Activated naive CD4-positive, alpha-beta T cell treated with anti-CD3 and anti-CD28 coated beads, Interleukin-2, amount 10 ng/mL, durations not matched to agents 7 days and 5 days (primary cell): ENCODE measurements around the gene LRRC37A3.
"Not testable (repeated sequence)": the region's sequence is repeated elsewhere in the genome, so short reads cannot be mapped to it uniquely, and the experiment has no call there.

Experiments used
- CTCF ChIA-PET: fragments of 350-600 bp; sonication (Branson Sonifier 250); formaldehyde crosslinking; loops from one replicate; lab custom pipeline; 2021; ENCODE audit warnings: antibody characterized with exemption; lab: Charles Lee
- DNase-seq: peaks from one replicate; pipeline ENCODE4 v3.0.0-alpha.2; 2020
- H3K27ac Mint-ChIP-seq: one replicate; pipeline ENCODE4 v1.8.0; 2021; ENCODE audit warnings: mild to moderate bottlenecking, moderate library complexity, mixed read lengths
- H3K27me3 Mint-ChIP-seq: one replicate; pipeline ENCODE4 v1.8.0; 2021; ENCODE audit warnings: mild to moderate bottlenecking, mixed read lengths
- H3K36me3 Mint-ChIP-seq: one replicate; pipeline ENCODE4 v1.8.0; 2021; ENCODE audit warnings: mixed read lengths
- H3K4me1 Mint-ChIP-seq: one replicate; pipeline ENCODE4 v1.8.0; 2021; ENCODE audit warnings: mixed read lengths
- H3K4me3 Mint-ChIP-seq: one replicate; pipeline ENCODE4 v1.8.0; 2021; ENCODE audit warnings: mild to moderate bottlenecking, moderate library complexity, mixed read lengths
- H3K9me3 Mint-ChIP-seq: one replicate; pipeline ENCODE4 v1.8.0; 2021; ENCODE audit warnings: mixed read lengths

LRRC37A3 gene

DNA sequence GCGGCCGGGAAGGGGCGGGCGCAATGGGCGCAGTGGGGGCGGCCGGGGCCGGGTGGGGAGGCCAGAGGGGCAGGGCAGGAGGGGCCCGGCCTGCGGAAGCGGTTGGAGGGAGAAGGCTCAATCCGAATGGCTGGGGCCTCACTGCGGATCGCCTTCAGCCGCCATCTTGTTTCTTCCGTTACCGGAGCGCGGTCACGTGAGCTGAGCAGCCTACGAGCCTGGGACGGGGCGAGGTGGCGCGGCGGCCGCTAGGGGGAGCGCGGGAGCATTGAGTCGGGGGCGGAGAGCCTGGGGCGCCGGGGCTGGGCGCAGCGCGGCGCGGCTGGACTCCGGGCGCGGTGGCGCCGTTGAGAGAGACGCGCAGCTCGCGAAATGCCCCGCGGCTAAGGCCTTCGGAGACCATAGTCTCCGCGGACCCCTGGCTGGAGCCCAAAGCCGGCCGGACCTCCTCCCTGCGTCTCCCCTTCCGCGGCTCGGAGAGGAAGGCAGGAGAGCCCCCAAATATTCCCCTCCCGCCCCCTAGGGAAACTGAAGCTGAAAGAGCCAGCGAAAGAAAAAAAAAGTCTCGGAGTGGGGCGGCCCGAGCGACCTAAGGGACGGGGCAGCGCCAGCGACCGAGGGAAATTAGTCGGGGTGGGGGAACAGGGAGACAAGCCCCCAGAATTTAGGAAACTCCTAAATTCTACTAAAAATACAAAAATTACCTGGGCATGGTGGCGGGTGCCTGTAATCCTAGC lies at the start of gene LRRC37A3:
TSS of gene LRRC37A3 (minus strand) at position 190 of the 737 bp plus-strand sequence. CDS start 22,221 bp downstream, outside the sequence.
- peak; percentile 100 for DNase-seq
- CTCF ChIA-PET, result interaction anchor here (0.6 to 1.5 kb wide), 7 partner anchors 19 to 491 kb away, joined by 3 to 5 read pairs (median 3); no protein-coding TSS in a partner anchor
- peaks cover 25% of the 10 kb centered on the region for H3K4me1 Mint-ChIP-seq
- H3K9me3 Mint-ChIP-seq, H3K36me3 Mint-ChIP-seq: not testable (repeated sequence)
- peak within 1 kb of the TSS; percentile 89 for H3K4me3 Mint-ChIP-seq
- peaks cover 16% of the 10 kb centered on the region for H3K27me3 Mint-ChIP-seq
- peak within 1 kb of the TSS; percentile 95 for H3K27ac Mint-ChIP-seq

GRCh38 chr17:64965873-64966287 lies 46.6 kb upstream of the LRRC37A3 start:
- peak overlapping the region; percentile 88 for H3K27ac Mint-ChIP-seq
- CTCF ChIA-PET, result interaction anchor here (1.1 to 1.6 kb wide), 2 partner anchors 43 to 135 kb away, joined by 3 to 6 read pairs; no protein-coding TSS in a partner anchor

GRCh38 chr17:64965256-64965872 lies 46.1 kb upstream of the LRRC37A3 start:
- not testable (repeated sequence) for DNase-seq, H3K27me3 Mint-ChIP-seq, H3K36me3 Mint-ChIP-seq, H3K9me3 Mint-ChIP-seq
- Mint-ChIP-seq H3K27ac (peak overlapping the region; percentile 88), H3K4me1 (peaks cover 76% of the 10 kb centered on the region), H3K4me3 (peak overlapping the region; percentile 69)
- CTCF ChIA-PET, result interaction anchor here (1.1 to 1.6 kb wide), 2 partner anchors 44 to 135 kb away, joined by 3 to 6 read pairs; no protein-coding TSS in a partner anchor

More at GRCh38 chr17:64965873-64966287, 46.6 kb upstream of the LRRC37A3 start:
- H3K36me3 Mint-ChIP-seq, H3K9me3 Mint-ChIP-seq, H3K27me3 Mint-ChIP-seq: not testable (repeated sequence)
- DNase-seq, result peak; percentile 90
- H3K4me3 Mint-ChIP-seq, result peak overlapping the region; percentile 69
- H3K4me1 Mint-ChIP-seq, result peaks cover 78% of the 10 kb centered on the region

DNA sequence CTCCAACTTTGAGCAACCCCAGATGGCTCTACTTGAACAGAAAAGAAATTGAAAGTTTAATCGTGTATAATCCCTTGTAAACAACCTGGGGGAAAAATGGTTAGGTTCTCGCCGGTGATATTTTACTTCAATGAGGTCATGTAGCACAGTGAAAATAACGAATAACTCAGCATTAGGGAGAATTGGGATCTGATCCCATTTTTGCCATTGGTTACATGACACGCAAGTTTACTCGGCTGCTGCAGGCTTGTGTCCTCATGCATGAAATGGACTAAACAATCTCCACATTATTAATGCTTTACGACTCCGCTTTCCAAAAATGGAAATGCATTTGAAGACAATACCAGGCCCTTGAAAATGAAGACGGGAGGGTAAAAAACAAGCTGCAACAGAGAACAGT lies 45.5 kb upstream of the LRRC37A3 start:
- Mint-ChIP-seq H3K4me3 (peak overlapping the region; percentile 69), H3K27me3 (peaks cover 5% of the 10 kb centered on the region), H3K9me3 (no peaks in the 10 kb centered on the region), H3K27ac (peak overlapping the region; percentile 82), H3K36me3 (peaks cover 2% of the 10 kb centered on the region), H3K4me1 (peaks cover 70% of the 10 kb centered on the region)
- CTCF ChIA-PET, result interaction anchor here (0.6 to 1.6 kb wide), 3 partner anchors 133 to 150 kb away, joined by 4 to 6 read pairs (median 4); no protein-coding TSS in a partner anchor
- DNase-seq, result no peak

GRCh38 chr17:64963814-64964213 lies 44.5 kb upstream of the LRRC37A3 start:
- DNase-seq, H3K27me3 Mint-ChIP-seq, H3K4me3 Mint-ChIP-seq, H3K36me3 Mint-ChIP-seq, H3K9me3 Mint-ChIP-seq, H3K27ac Mint-ChIP-seq: not testable (repeated sequence)
- CTCF ChIA-PET, result interaction anchor here (1.0 to 1.6 kb wide), 2 partner anchors 22 to 134 kb away, joined by 3 to 4 read pairs; no protein-coding TSS in a partner anchor
- H3K4me1 Mint-ChIP-seq, result peaks cover 62% of the 10 kb centered on the region

DNA sequence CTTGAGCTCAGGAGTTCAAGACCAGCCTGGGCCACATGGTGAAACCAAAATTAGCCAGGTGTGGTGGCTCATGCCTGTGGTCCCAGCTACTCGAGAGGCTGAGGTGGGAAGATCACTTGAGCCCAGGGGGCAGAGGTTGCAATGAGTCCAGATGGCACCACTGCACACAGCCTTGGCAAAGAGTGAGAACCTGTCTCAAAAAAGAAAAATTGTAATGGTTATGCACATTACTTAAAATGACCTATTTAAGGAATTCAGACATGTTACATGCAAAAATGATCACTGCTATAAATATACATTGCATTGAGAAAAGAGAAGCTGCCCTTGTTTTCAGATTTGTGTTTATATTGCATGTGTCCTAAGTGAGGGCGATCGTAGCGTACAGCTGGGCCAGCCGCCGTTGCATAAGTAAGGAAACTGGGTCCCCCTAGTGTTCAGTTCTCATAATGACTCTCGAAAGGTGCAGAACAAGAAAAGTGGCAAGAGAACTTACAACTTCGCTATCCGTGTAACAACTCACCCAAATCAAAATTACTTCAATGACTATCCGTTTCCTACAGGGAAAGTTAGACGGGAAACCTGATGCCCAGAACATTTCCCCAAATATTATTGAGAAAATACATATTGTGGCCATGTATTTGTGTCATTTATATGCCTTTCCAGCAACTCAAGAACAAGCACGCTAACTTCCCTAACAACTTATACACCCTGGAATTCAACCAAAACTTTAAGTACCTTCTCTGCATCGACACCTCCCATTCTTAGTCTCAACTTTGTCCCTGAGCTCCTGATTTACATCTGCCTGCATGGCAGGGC lies 42.5 kb upstream of the LRRC37A3 start:
- peak; percentile 58 for DNase-seq
- CTCF ChIA-PET, result interaction anchor here (0.7 to 1.7 kb wide), 17 partner anchors 9 to 240 kb away, joined by 3 to 7 read pairs (median 4); partner anchors contain the start of gene LRRC37A3
- H3K27ac Mint-ChIP-seq, H3K36me3 Mint-ChIP-seq, H3K9me3 Mint-ChIP-seq, H3K27me3 Mint-ChIP-seq, H3K4me3 Mint-ChIP-seq: not testable (repeated sequence)
- H3K4me1 Mint-ChIP-seq, result peaks cover 43% of the 10 kb centered on the region

DNA sequence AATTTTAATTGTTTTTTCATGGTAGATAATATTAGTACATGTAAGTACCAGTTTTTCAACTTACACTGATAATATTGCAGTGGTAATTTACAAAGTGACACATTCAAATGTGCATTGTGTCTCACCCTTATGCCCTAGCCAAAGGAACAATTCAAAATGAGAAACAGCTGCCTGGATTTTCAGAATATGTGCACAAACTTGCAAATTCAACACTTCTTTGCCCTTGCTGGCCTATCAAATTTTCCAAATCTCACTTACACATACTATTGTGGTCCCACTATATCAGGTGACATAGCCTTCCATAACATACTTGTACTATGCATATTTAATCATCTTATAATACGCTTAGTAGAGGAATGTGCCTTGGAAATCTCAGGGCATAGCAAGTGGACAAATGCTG lies 32.6 kb upstream of the LRRC37A3 start:
- Mint-ChIP-seq H3K27ac (no peak overlapping the region), H3K4me1 (no peaks in the 10 kb centered on the region), H3K4me3 (no peak overlapping the region), H3K9me3 (no peaks in the 10 kb centered on the region), H3K36me3 (no peaks in the 10 kb centered on the region), H3K27me3 (no peaks in the 10 kb centered on the region)
- CTCF ChIA-PET, result interaction anchor here (1.5 kb wide), 1 partner anchor 12 kb away, joined by 3 read pairs; no protein-coding TSS in a partner anchor
- DNase-seq, result no peak

DNA sequence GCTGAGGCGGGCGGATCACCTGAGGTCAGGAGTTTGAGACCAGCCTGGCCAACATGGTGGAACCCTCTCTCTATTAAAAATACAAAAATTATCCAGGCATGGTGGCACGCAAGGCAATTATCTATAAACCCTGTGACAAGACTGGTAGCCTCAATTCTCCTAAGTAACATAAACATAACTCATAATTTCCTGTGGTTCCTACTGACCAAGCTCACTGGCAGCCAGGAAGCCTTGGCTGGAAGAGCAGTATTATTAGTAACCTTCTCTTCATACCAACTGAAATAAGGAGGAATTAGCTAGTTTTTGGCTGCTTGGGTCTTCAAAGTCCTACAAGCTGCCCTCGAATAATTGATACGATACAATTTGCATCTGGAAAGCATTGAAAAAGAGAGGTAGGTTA lies 31.6 kb upstream of the LRRC37A3 start:
- Mint-ChIP-seq H3K27me3 (no peaks in the 10 kb centered on the region), H3K9me3 (no peaks in the 10 kb centered on the region), H3K27ac (no peak overlapping the region), H3K36me3 (no peaks in the 10 kb centered on the region), H3K4me1 (no peaks in the 10 kb centered on the region), H3K4me3 (no peak overlapping the region)
- CTCF ChIA-PET, result interaction anchor here (1.0 kb wide), 1 partner anchor 32 kb away, joined by 3 read pairs; the partner anchor contains the start of gene LRRC37A3
- no peak for DNase-seq

DNA sequence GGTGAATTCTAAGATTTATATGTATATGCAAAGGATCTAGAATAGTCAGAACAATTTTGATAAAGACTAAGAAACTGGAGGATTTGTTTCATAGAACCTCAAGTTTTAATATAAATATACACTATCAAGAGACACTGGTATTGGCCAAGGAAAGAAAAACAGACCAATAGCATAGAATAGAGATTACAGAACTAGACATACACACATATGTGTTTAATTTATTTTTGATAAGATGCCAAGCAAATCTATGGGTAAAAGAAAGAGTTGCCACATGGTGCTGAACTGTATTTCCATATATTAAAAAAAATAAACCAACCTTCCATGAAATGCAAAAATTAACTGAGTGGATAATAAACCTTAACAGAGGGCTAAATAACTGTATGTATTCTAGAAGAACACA lies 27.9 kb upstream of the LRRC37A3 start:
- Mint-ChIP-seq H3K9me3 (no peaks in the 10 kb centered on the region), H3K27ac (no peak overlapping the region), H3K36me3 (no peaks in the 10 kb centered on the region), H3K4me3 (no peak overlapping the region), H3K4me1 (no peaks in the 10 kb centered on the region), H3K27me3 (no peaks in the 10 kb centered on the region)
- CTCF ChIA-PET, result no interaction called here
- DNase-seq, result no peak

- no peaks in the 10 kb centered on the region for H3K36me3 Mint-ChIP-seq
- peaks cover 4% of the 10 kb centered on the region for H3K27me3 Mint-ChIP-seq
- no peak overlapping the region for H3K4me3 Mint-ChIP-seq
- H3K9me3 Mint-ChIP-seq, result no peaks in the 10 kb centered on the region
- CTCF ChIA-PET, result interaction anchor here (0.6 to 1.3 kb wide), 5 partner anchors 18 to 989 kb away, joined by 3 to 4 read pairs (median 3); partner anchors contain the start of gene LRRC37A3
- peaks cover 13% of the 10 kb centered on the region for H3K4me1 Mint-ChIP-seq
- no peak overlapping the region for H3K27ac Mint-ChIP-seq
- no peak for DNase-seq
Measured at GRCh38 chr17:64941761-64942160, 22.5 kb upstream of the LRRC37A3 start.

GRCh38 chr17:64941045-64941444 lies 21.8 kb upstream of the LRRC37A3 start:
- Mint-ChIP-seq H3K9me3 (no peaks in the 10 kb centered on the region), H3K4me1 (peaks cover 13% of the 10 kb centered on the region), H3K36me3 (no peaks in the 10 kb centered on the region), H3K27me3 (peaks cover 4% of the 10 kb centered on the region), H3K27ac (no peak overlapping the region), H3K4me3 (no peak overlapping the region)
- no peak for DNase-seq
- CTCF ChIA-PET, result interaction anchor here (0.6 to 1.3 kb wide), 5 partner anchors 18 to 989 kb away, joined by 3 to 4 read pairs (median 3); partner anchors contain the start of gene LRRC37A3

DNA sequence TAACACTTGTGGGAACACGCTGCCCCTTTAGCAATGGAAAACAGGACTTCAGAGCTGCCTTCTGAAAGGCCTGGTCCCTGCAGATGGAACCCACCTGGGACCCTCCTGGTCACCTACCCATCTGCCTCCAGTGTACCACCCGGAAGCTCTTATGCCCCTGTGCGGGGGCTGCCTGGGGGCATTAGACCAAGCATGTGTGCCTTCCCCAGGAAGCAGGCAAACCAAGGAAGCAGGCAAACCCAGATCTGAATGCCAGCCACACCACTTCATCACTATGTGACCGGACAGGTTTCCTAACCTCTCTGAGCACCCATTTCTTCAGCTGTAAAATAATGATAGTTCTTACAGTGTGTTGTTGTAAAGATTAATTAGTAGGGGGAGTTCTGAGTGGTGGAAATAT lies 20.8 kb upstream of the LRRC37A3 start:
- no peaks in the 10 kb centered on the region for H3K36me3 Mint-ChIP-seq
- CTCF ChIA-PET, result interaction anchor here (0.9 to 1.8 kb wide), 5 partner anchors 13 to 160 kb away, joined by 3 to 5 read pairs (median 3); no protein-coding TSS in a partner anchor
- no peaks in the 10 kb centered on the region for H3K9me3 Mint-ChIP-seq
- peaks cover 16% of the 10 kb centered on the region for H3K4me1 Mint-ChIP-seq
- no peak overlapping the region for H3K4me3 Mint-ChIP-seq
- H3K27ac Mint-ChIP-seq, result no peak overlapping the region
- H3K27me3 Mint-ChIP-seq, result peaks cover 4% of the 10 kb centered on the region
- no peak for DNase-seq

DNA sequence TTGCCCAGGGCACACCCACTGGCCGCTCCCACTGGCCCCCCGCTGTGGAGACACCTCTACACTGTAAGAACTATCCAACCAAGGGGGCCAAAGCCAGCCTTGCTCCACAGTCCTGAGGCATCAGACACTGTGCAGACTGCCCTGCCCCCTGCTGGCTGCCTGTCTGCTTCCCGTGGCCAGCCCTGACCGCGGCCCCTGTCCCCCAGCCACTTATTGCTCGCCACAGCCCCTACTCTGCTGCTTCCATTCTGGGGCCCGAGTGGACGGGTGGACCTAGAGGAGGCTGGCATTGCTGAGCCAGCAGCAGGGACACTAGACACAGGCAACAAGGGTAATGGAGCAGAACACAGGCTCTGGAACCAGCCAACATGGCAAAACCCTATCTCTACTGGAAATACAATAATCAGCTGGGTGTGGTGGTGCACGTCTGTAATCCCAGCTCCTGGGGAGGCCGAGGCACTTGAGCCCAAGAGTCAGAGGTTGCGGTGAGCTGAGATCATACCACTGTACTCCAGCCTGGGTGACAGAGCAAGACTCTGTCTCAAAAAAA lies 19.7 kb upstream of the LRRC37A3 start:
- Mint-ChIP-seq H3K27ac (no peak overlapping the region), H3K9me3 (no peaks in the 10 kb centered on the region), H3K4me3 (no peak overlapping the region), H3K4me1 (peaks cover 16% of the 10 kb centered on the region), H3K36me3 (no peaks in the 10 kb centered on the region), H3K27me3 (peaks cover 4% of the 10 kb centered on the region)
- peak; percentile 60 for DNase-seq
- CTCF ChIA-PET, result interaction anchor here (0.9 to 1.9 kb wide), 9 partner anchors 12 to 161 kb away, joined by 3 to 9 read pairs (median 4); partner anchors contain the start of gene LRRC37A3
